GM19324 (cell line): Measurements from ENCODE around the gene WFIKKN1.
A peak's percentile ranks its signal among the peaks of the same experiment; 100 is the strongest.

Experiments used
- ATAC-seq: cut with Tn5 transposase; IDR thresholded peaks from one replicate; pipeline ENCODE4 v1.9.1; 2021; ENCODE audit warnings: mild to moderate bottlenecking, moderate library complexity; ENCODE audit not compliant: unreplicated experiment, low FRiP score

WFIKKN1 gene

DNA sequence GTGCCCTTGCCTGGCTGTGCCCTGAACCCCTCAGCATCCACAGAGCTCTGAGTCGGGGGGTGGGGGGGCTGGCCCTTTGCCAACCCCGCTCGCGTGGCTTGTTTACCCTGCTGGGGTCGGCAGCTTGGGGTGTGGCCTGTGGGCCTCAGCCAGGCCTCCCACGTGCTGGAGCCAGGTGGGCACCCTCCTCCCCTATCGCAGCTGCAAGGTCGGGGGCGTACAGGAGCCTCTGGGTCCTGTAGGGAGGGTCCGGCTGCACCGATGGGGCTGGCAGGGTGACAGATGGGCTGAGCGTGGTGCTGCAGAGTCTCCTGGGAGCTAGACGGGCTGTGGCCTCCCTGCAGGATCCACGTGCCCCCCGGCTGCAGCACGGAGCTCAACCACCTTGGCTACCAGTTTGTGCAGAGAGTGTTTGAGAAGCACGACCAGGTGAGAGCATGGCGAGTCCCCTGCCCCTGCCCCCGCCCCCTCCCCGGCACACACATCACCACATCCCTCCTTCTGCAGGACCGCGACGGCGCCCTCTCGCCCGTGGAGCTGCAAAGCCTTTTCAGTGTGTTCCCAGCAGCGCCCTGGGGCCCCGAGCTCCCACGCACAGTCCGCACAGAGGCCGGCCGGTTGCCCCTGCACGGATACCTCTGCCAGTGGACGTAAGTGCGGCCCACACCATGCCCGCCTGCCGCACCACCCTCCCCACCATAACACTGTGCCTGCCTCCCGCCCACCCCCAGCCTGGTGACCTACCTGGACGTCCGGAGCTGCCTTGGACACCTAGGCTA, 40.8 kb downstream of the WFIKKN1 start:
- no peak for ATAC-seq

DNA sequence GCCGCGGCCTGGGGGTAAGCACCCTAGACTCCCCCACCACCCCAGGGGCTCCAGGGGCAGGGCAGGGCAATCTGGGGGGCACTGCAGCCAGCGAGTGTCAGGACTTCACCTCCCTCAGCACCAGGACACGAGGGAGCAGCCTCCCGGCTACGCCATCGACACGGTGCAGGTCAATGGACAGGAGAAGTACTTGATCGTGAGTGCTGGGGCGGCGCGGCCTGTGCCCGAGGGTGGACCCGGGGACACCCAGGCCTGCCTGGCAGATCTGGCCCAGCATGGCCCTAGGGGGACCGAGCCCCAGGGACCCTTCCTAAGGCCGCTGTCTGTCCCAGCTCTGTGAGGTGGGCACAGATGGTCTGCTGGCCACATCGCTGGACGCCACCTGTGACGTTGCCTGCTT, 41.6 kb downstream of the WFIKKN1 start:
- ATAC-seq: no peak

DNA sequence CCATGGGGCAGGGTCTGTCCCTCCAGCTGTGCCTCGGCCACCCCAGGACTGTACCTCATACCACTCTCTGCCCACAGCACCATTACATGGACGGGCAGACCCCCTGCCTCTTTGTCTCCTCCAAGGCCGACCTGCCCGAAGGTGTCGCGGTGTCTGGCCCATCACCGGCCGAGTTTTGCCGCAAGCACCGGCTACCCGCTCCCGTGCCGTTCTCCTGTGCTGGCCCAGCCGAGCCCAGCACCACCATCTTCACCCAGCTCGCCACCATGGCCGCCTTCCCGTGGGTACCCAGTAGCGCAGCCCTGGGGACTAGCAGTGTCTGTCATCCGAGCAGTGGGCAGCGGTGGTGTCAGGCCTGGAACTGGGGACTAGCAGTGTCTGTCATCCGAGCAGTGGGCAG, 42.1 kb downstream of the WFIKKN1 start:
- ATAC-seq: no peak

DNA sequence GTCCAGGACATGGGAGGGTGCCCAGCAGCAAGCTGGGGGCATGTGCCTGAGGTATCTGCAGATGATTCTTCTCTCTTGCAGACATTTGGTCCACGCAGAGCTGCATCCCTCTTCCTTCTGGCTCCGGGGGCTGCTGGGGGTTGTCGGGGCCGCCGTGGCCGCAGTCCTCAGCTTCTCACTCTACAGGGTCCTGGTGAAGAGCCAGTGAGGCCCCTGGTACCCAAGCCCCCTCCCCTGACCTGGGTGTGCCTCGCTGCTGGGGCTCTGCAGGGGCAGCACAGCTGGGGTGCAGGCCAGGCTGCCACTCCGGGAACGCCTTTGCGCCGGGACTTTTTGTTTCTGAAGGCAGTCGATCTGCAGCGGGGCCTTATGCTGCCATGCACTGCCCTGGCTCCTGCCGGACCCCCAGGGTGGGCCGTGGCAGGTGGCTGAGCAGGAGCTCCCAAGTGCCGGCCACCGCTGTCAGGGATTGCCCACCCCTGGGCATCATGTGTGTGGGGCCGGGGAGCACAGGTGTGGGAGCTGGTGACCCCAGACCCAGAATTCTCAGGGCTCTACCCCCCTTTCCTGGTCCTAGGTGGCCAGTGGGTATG, 42.7 kb downstream of the WFIKKN1 start:
- no peak for ATAC-seq

DNA sequence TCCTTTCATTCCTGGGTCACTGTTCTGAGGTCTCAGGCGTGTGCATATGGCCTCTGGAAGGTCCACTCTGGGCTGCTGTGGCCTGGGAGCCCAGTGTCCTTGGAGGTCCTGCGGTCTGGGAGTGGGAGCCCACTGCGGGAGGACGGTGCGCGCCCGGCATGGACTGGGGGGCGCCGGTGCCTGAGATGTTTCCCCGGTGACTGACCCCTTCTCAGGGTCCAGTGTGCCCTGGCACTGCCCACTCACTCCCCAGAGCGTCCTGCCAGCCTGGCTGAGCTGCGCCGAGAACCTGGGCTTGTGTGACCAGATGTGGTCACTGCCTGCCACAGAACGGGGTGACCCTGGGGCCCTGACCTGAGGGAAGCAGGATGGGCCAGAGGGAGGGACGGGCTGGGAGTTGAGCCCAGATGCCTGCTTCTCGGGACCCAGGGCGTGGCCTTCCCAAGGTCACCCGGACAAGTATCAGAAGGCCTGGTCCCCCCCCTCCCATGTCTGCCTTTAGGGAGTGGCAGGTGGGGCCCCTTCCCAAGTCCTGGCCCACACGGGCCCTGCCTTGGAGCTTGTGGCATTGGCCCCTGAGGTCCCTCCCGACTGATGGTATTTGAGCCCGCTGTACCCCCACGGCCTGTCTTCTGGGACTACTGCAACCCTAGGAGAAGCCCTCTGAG, 43.6 kb downstream of the WFIKKN1 start:
- no peak for ATAC-seq

DNA sequence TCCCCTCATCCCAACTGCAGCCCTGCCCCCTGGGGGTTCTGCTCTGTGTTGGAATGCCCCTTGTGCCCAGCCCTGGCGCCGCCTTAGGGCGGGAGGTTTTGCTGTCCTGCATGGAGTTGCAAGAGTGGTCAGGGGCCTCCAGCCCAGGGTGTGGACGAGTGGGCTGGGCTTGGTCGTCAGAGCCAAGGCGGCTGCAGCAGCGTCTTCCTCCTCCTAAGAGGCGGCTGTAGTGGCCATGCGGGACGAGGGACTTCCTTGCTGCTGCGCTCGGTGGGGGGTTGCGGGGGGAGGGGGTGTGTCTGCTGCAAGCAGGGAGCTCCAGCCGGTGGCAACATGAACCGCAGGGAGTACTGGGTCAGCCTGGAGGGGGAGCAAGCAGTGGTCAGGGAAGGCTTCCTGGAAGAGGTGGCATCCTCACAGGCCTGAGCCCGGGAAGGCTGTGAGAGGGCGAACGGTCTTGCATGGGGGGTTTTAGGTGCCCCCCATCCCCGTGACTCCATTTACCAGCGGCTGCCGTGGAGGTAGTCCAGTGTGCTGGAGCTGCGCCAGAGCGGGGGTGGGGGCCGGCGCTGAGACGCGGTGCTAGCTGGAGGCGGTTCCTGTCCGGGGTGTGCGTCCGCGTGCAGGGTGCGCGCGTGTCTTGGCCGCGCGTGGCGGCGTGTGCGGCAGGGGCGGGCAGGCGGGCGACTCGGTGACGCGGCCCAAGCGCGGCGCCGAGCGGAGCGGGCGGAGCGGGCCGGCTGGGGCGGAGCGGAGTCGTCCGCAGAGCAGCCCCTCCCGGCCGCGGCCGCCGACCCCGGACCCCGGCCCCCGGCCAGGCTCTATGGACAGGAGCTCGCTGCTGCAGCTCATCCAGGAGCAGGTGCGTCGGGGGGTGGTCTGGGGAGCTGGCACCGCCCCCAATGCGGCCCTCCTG, 44.4 kb downstream of the WFIKKN1 start, which contains the start of gene RHBDL1:
Gene RHBDL1 (plus strand): TSS at position 704 of the 916 bp plus-strand sequence. CDS start 120 bp downstream, at position 824.
- no peak for ATAC-seq

DNA sequence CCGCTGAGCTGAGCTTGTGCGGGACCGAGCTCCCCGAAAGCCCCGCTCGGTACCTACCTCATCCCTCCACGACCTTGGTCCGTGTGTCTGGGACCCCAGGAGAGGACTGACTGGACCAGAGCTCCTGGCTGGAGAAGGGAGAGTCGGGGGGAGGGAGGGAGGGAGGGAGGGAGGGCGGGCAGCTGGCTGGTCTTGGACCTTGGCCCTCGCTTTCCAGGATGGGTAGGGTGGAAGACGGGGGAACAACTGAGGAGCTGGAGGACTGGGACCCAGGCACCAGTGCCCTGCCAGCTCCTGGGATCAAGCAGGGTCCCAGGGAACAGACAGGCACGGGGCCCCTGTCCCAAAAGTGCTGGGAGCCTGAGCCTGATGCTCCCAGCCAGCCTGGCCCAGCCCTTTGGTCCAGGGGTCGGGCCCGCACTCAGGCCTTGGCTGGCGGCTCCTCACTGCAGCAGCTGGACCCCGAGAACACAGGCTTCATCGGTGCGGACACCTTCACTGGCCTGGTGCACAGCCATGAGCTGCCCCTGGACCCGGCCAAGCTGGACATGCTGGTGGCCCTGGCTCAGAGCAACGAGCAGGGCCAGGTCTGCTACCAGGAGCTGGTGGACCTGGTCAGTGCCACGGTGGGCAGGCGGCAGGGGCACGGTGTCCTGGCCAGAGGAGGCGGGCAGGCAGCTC, 45.2 kb downstream of the WFIKKN1 start:
- ATAC-seq: no peak

DNA sequence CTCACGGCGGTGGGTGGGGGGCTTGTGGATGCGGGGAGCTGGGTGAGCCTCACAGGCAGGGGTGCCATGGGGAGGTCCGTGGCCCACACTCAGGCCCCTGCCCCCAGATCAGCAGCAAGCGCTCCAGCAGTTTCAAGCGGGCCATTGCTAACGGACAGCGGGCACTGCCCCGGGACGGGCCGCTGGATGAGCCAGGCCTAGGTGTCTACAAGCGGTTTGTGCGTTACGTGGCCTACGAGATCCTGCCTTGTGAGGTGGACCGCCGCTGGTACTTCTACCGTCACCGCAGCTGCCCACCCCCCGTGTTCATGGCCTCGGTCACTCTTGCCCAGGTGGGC, 45.7 kb downstream of the WFIKKN1 start:
- ATAC-seq: no peak

DNA sequence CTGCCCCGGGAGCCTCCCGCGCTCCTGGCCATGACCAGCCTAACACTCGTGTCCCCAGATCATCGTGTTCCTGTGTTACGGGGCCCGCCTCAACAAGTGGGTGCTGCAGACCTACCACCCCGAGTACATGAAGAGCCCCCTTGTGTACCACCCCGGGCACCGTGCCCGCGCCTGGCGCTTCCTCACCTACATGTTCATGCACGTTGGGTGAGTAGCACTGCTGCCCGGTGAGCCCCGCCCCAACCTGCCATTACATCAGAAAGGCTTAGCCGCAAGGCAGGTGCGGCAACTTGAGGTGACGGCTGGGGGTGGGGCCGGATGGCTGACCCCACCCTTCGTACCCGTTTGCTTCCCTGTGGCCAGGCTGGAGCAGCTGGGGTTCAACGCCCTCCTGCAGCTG, 46.1 kb downstream of the WFIKKN1 start:
- no peak for ATAC-seq

DNA sequence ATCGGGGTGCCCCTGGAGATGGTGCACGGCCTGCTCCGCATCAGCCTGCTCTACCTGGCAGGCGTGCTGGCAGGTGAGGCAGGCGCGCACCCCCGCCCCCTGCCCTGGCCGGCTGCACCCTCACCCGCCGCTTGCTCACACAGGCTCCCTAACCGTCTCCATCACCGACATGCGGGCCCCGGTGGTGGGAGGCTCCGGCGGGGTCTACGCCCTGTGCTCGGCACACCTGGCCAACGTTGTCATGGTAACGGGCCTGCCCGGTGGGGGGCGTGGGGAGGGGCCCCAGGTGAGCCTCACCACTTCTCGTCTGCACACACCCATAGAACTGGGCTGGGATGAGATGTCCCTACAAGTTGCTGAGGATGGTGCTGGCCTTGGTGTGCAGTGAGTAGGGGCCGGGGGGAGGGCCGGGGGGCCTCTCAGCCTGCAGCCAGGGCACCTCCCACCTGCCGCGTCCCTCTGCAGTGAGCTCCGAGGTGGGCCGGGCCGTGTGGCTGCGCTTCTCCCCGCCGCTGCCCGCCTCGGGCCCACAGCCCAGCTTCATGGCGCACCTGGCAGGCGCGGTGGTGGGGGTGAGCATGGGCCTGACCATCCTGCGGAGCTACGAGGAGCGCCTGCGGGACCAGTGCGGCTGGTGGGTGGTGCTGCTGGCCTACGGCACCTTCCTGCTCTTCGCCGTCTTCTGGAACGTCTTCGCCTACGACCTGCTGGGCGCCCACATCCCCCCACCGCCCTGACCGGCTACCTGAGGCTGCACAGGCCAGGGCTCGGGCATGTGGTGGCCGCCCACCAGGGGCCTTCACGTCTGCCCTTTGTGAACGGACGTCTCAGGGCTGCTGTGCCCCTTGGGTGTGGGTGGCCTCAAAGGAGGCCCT, 46.8 kb downstream of the WFIKKN1 start:
- no peak for ATAC-seq

DNA sequence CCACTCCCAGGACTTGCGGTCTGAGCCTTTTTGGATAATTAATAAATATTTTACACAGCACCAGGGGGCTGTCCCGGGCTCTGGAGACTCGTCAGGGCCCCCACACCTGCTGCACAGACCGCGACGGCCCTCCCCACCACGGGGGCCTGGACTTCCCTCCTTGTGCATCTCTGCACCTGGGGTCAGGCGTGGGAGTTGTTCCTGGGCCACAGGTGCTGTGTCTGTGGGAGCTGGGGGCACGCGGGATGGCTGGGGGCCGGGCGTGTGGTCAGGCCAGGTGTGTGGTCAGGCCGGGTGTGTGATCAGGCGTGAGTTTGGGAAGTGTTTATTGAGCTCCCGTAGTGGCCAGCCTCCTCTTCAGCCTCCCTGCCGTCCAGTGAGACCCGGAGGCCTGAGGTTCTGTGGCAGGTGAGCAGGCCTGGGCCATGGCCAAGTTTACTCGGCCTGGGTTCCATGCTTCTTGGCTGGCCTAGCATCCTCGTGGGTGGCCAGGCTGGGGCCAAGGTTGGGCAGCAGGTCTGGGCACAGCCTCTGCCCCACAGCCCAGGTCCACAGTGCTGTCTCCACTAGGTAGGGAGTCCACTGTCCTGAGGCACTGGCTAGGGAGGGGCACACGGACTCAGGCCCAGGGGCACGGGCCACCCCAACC, 47.5 kb downstream of the WFIKKN1 start:
- no peak for ATAC-seq

DNA sequence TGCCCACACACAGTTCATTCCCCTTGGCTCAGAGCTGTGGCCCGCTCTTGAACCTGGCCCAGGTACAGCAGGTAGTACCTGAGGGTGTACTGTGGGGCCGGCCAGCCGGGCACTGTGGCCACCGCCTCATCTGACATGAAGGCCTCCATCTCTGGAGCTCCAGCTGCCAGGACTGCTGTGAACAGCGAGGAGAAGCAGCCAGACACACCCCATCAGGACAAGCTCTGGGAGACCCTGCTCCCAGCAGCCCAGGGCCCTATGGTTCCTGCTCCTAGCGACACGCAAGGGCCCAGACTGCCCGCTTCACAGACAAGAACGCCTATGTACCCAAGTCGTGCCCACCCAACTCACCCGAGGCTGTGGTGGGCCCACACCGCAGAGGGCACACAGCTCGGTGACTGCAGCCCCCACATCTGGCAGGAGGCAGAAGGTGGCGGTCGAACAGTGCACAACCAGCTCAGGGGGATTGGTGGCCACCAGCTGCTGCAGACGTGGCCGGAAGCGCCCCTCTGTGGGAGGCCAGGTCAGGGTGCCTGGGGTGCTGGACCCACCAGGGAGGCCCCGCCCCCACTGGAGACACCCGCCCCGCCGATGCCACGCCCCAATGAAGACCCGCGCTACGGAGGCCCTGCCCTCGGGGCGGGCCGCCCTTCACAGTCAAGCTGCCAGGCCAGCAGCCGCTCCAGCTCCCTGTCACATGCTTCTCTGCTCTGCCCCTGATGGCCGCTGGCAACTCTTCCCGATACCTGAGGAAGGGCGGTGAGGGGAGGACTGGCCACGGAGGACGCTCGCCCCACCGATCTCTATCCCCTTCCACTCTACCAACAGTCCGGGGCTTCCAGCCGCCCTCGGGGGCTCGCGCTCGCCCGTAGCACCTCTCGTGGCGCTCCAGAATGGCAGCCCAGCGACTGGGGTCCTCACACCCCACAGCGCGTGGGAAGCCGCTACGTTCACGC, 48.4 kb downstream of the WFIKKN1 start:
- peak; percentile 1 for ATAC-seq

DNA sequence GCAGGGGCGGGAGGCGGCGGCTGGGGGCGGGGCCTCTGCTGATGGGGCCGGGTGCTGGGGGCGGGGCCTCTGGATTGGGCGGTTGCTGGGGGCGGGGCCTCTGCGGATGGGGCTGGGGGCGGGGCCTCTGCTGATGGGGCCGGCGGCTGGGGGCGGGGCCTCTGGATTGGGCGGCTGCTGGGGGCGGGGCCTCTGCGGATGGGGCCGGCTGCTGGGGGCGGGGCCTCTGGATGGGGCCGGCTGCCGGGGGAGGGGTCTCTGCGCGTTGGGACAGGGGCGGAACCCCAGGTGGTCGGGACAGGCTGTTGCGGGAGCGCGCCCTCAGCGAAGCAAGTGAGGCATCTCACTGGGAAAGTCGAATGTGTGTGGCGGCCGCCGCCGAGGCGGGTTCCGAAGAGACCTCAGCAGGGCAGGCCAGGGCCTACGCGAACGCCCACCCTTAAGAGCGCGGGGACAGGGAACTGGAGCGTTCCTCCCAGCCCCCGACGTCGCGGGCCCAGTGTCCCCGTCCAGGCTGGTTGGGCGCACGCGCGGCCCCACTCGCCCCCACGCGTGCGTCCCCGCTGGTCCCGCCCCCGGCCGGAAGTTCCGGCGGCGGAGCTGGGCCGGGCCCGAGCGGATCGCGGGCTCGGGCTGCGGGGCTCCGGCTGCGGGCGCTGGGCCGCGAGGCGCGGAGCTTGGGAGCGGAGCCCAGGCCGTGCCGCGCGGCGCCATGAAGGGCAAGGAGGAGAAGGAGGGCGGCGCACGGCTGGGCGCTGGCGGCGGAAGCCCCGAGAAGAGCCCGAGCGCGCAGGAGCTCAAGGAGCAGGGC, 49.2 kb downstream of the WFIKKN1 start, which contains the start of gene STUB1:
Gene STUB1 (plus strand): TSS at position 597 of the 811 bp plus-strand sequence. CDS start 116 bp downstream, at position 713.
- ATAC-seq: peak; percentile 61

DNA sequence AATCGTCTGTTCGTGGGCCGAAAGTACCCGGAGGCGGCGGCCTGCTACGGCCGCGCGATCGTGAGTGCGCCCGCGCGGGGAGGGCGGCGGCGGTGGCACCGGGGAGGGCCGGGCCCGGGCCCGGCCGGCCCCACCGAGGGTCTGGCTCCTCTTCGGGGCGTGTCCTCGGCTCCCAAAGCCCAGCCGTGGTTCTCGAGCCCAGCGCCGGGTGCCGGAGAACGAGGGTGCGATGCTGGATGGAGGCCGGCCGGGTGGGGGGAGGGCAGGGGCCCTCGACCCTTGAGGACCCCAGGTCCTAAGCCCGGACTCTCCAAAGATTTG, 49.8 kb downstream of the WFIKKN1 start:
- peak; percentile 2 for ATAC-seq

DNA sequence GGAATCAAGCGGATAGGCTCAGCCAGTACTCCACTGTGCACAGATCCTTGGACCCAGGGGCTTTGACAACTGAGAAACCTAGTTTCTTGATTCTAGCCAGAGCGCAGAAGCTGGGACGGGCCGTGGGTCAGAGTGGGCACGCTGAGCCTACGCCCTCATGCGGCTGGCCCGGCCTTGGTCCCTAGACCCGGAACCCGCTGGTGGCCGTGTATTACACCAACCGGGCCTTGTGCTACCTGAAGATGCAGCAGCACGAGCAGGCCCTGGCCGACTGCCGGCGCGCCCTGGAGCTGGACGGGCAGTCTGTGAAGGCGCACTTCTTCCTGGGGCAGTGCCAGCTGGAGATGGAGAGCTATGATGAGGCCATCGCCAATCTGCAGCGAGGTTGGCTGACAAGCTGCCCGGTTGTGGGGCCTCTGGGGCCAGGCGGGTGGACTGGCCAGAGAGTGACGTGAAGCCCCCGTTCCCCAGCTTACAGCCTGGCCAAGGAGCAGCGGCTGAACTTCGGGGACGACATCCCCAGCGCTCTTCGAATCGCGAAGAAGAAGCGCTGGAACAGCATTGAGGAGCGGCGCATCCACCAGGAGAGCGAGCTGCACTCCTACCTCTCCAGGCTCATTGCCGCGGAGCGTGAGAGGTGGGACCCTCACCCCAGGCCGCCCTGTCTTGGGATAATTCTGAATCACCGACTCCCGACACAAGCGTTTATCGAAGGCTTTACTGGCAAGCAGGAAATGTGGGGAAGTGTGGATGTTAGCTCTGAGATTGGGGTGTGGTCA, 50.4 kb downstream of the WFIKKN1 start:
- no peak for ATAC-seq
